ENCODE data around the gene LIPC. TPM values are rescaled to one million over a fixed set of nuclear protein-coding genes. Genes with fewer than 3 reads are reported as not detected.

LIPC gene
- total RNA-seq, 1 experiment from 2014 or later, result not detected

- H3K9me3 ChIP-seq (ENCODE audit: low read depth, low read length, poor library complexity, severe bottlenecking), result no peaks in the 10 kb centered on the region
- no peak overlapping the region for H3K27ac ChIP-seq (ENCODE audit: low read depth, low read length, poor library complexity, severe bottlenecking)
- H3K4me3 ChIP-seq (ENCODE audit: low read depth, low read length, poor library complexity, severe bottlenecking), result no peak overlapping the region
- CTCF ChIA-PET, result no interaction called here
- no peaks in the 10 kb centered on the region for H3K27me3 ChIP-seq (replicated peaks; ENCODE audit: insufficient read depth, low read depth, low read length, poor library complexity)
- intact Hi-C loops (cut with micrococcal nuclease; ENCODE audit: unreplicated experiment), result no loop called here
- no peaks in the 10 kb centered on the region for H3K4me1 ChIP-seq (ENCODE audit: insufficient read depth, low read length, poor library complexity, severe bottlenecking)
- POLR2A ChIA-PET (ENCODE audit: low non-redundant PET), result no interaction called here
- no peaks in the 10 kb centered on the region for H3K36me3 ChIP-seq (ENCODE audit: insufficient read depth, low read length, poor library complexity, severe bottlenecking)
- BruUV-seq (replicated peaks), result no TSS peak
- no peak for TF ChIP-seq EZH2 (IDR thresholded peaks at IDR 0.05; ENCODE audit: borderline replicate concordance, low read depth, low read length, poor library complexity, severe bottlenecking)
- TF ChIP-seq CTCF (conservative IDR thresholded peaks at IDR 0.05; ENCODE audit: low read depth, low read length), result no peak
- no peak for DNase-seq (ENCODE audit: low spot score)
Observed at GRCh38 chr15:58388211-58388610, 43.6 kb upstream of the LIPC start.

- intact Hi-C loops (cut with micrococcal nuclease; ENCODE audit: unreplicated experiment), result no loop called here
- POLR2A ChIA-PET (ENCODE audit: low non-redundant PET), result no interaction called here
Observed at GRCh38 chr15:58390118-58390517, 41.7 kb upstream of the LIPC start.

GRCh38 chr15:58390655-58391054, 41.1 kb upstream of the LIPC start:
- no peak overlapping the region for H3K4me3 ChIP-seq (ENCODE audit: low read depth, low read length, poor library complexity, severe bottlenecking)
- DNase-seq (ENCODE audit: low spot score), result no peak

More at GRCh38 chr15:58390118-58390517, 41.7 kb upstream of the LIPC start:
- no peak for TF ChIP-seq CTCF (conservative IDR thresholded peaks at IDR 0.05; ENCODE audit: low read depth, low read length)
- Histone ChIP-seq H3K27me3 (replicated peaks; ENCODE audit: insufficient read depth, low read depth, low read length, poor library complexity) (no peaks in the 10 kb centered on the region), H3K36me3 (ENCODE audit: insufficient read depth, low read length, poor library complexity, severe bottlenecking) (no peaks in the 10 kb centered on the region), H3K4me1 (ENCODE audit: insufficient read depth, low read length, poor library complexity, severe bottlenecking) (no peaks in the 10 kb centered on the region), H3K4me3 (ENCODE audit: low read depth, low read length, poor library complexity, severe bottlenecking) (no peak overlapping the region), H3K9me3 (ENCODE audit: low read depth, low read length, poor library complexity, severe bottlenecking) (no peaks in the 10 kb centered on the region), H3K27ac (ENCODE audit: low read depth, low read length, poor library complexity, severe bottlenecking) (no peak overlapping the region)
- CTCF ChIA-PET, result no interaction called here
- no peak for DNase-seq (ENCODE audit: low spot score)
- BruUV-seq (replicated peaks), result no TSS peak

More at GRCh38 chr15:58390655-58391054, 41.1 kb upstream of the LIPC start:
- no peak overlapping the region for H3K27ac ChIP-seq (ENCODE audit: low read depth, low read length, poor library complexity, severe bottlenecking)
- no peaks in the 10 kb centered on the region for H3K4me1 ChIP-seq (ENCODE audit: insufficient read depth, low read length, poor library complexity, severe bottlenecking)
- H3K9me3 ChIP-seq (ENCODE audit: low read depth, low read length, poor library complexity, severe bottlenecking), result no peaks in the 10 kb centered on the region
- ChIA-PET CTCF (no interaction called here), POLR2A (ENCODE audit: low non-redundant PET) (no interaction called here)
- no peaks in the 10 kb centered on the region for H3K36me3 ChIP-seq (ENCODE audit: insufficient read depth, low read length, poor library complexity, severe bottlenecking)
- BruUV-seq (replicated peaks), result no TSS peak
- intact Hi-C loops (cut with micrococcal nuclease; ENCODE audit: unreplicated experiment), result no loop called here
- no peaks in the 10 kb centered on the region for H3K27me3 ChIP-seq (replicated peaks; ENCODE audit: insufficient read depth, low read depth, low read length, poor library complexity)
- TF ChIP-seq CTCF (conservative IDR thresholded peaks at IDR 0.05; ENCODE audit: low read depth, low read length), result no peak
- TF ChIP-seq EZH2 (IDR thresholded peaks at IDR 0.05; ENCODE audit: borderline replicate concordance, low read depth, low read length, poor library complexity, severe bottlenecking), result no peak

Data from A673 (cell line).